Keratinocyte (primary cell): ENCODE data around the gene CPED1. TPM values are rescaled to one million over a fixed set of nuclear protein-coding genes. Genes with fewer than 3 reads are reported as not detected.
A peak's percentile ranks its signal among the peaks of the same experiment; 100 is the strongest.

Source experiments
- DNase-seq: peaks from one replicate; pipeline ENCODE4 v3.0.0-alpha.2; 2011; ENCODE audit warnings: low read depth, missing footprints, low spot score
- FAIRE-seq: peaks from 2 replicates; lab custom pipeline; 2011; peaks lifted over from hg19 to GRCh38; lab: Jason Lieb, UNC
- H2AFZ ChIP-seq: 2 replicates; pipeline ENCODE4 v1.6.0; 2012; ENCODE audit warnings: low read length, control low read depth, inconsistent platforms; ENCODE audit not compliant: control insufficient read depth
- H3K27ac ChIP-seq: 2 replicates; pipeline ENCODE4 v1.5.1; 2011; ENCODE audit warnings: low read length; ENCODE audit not compliant: control insufficient read depth, insufficient read depth
- H3K27me3 ChIP-seq: 3 replicates; pipeline ENCODE4 v1.6.0; 2011; ENCODE audit warnings: low read length; ENCODE audit not compliant: control insufficient read depth, insufficient read depth; ENCODE audit errors: extremely low read depth
- H3K36me3 ChIP-seq, 2 experiments: 2 replicates in 1 of 2; 3 replicates in 1 of 2; pipeline ENCODE4 v1.5.1; 2011; ENCODE audit warnings: low read length in 2 of 2, mild to moderate bottlenecking in 1 of 2; ENCODE audit not compliant: control insufficient read depth in 2 of 2, insufficient read depth in 2 of 2; ENCODE audit errors: extremely low read depth in 1 of 2
- H3K4me1 ChIP-seq: 3 replicates; pipeline ENCODE4 v1.5.1; 2011; ENCODE audit warnings: low read length; ENCODE audit not compliant: control insufficient read depth, insufficient read depth; ENCODE audit errors: extremely low read depth
- H3K4me2 ChIP-seq: 3 replicates; pipeline ENCODE4 v1.6.0; 2011; ENCODE audit warnings: low read depth, low read length; ENCODE audit not compliant: control insufficient read depth, insufficient read depth; ENCODE audit errors: extremely low read depth
- H3K4me3 ChIP-seq, 3 experiments: fragments of 200-600 bp in 1 of 3; sonication (generic) in 1 of 3; 2 replicates in 2 of 3; 3 replicates in 1 of 3; pipeline ENCODE4 v1.5.1; 2011 to 2016; ENCODE audit warnings: low read length in 3 of 3, mild to moderate bottlenecking in 3 of 3, control low read depth in 2 of 3, inconsistent platforms in 1 of 3, low read depth in 1 of 3, mixed read lengths in 1 of 3, mixed run types in 1 of 3, moderate library complexity in 1 of 3; ENCODE audit not compliant: control insufficient read depth in 2 of 3, insufficient read depth in 2 of 3; ENCODE audit errors: extremely low read depth in 1 of 3
- H3K79me2 ChIP-seq: 2 replicates; pipeline ENCODE4 v1.6.0; 2012; ENCODE audit warnings: low read length; ENCODE audit not compliant: control insufficient read depth, insufficient read depth
- H3K9ac ChIP-seq: 3 replicates; pipeline ENCODE4 v1.6.0; 2011; ENCODE audit warnings: low read length; ENCODE audit not compliant: control insufficient read depth, insufficient read depth; ENCODE audit errors: extremely low read depth
- H3K9me1 ChIP-seq: 3 replicates; pipeline ENCODE4 v1.6.0; 2011; ENCODE audit warnings: low read length; ENCODE audit not compliant: control insufficient read depth, insufficient read depth; ENCODE audit errors: extremely low read depth
- H3K9me3 ChIP-seq: 2 replicates; pipeline ENCODE4 v1.5.1; 2012; ENCODE audit warnings: low read depth, low read length; ENCODE audit not compliant: control insufficient read depth
- H4K20me1 ChIP-seq: 3 replicates; pipeline ENCODE4 v1.6.0; 2011; ENCODE audit warnings: low read length; ENCODE audit not compliant: control insufficient read depth, insufficient read depth; ENCODE audit errors: extremely low read depth
- EZH2 ChIP-seq: IDR thresholded peaks from one replicate; pipeline ENCODE4 v1.6.1; 2012; ENCODE audit warnings: inconsistent platforms, mild to moderate bottlenecking, low read length, moderate library complexity
- dilution Hi-C: fragments of 300-500 bp; cut with MboI; formaldehyde crosslinking; loops from one replicate; pipeline ENCODE4 v1.7.0; 2020; ENCODE audit warnings: low sequenced_read_pairs; ENCODE audit not compliant: extremely low pct_ligation_motif_present
- polyA plus RNA-seq, 5 experiments: library from polyadenylated mRNA; depleted of rRNA in 3 of 5; stranded (reverse) in 3 of 5; stranded (forward) in 1 of 5; unstranded in 1 of 5; fragments of >200 nt; gene quantifications; 1 replicate in 1 of 5; 2 replicates in 3 of 5; 3 replicates in 1 of 5; pipeline versions ENCODE4 v1.2.1 to v1.2.3, GENCODE V29; 2011 to 2012; ENCODE audit warnings: missing spikeins in 2 of 5, low read depth in 1 of 5, low replicate concordance in 1 of 5
- TF ChIP-seq, protein P1 (sequence below), 3 experiments: IDR thresholded peaks in 1 of 3; conservative IDR thresholded peaks in 1 of 3; optimal IDR thresholded peaks in 1 of 3; 2 replicates in 2 of 3; 3 replicates in 1 of 3; pipeline versions ENCODE3 to v1.5.1; 2011; ENCODE audit warnings: low read length in 3 of 3, mild to moderate bottlenecking in 3 of 3, moderate library complexity in 2 of 3, control low read depth in 1 of 3, inconsistent platforms in 1 of 3; ENCODE audit not compliant: insufficient read depth in 2 of 3; ENCODE audit errors: extremely low read depth in 1 of 3

Gene CPED1
- polyA plus RNA-seq, 1 donor (not counting 4 experiments of a cell fraction or from before 2014, with no cell fraction given): 0.62 TPM

DNA sequence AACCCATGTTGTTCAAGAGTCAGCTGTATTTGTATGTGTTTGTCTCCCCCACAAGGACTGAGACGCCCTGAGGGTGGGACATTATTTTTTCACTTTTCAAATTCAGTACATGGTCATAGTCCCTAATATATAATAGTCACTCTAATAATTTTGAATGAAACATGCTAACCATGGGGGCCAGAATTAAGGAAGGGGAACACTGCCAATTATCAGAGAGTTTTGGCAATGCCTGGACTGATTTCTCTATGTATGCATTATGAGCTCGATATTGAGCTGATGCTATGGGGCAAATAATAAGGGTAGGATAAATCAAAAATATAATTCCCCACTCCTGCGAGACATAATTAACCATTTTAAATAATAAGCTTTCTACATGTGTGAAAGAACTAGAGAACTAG is 87.4 kb downstream of the CPED1 start:
- no peak for TF ChIP-seq EZH2
- TF ChIP-seq, protein P1, sequence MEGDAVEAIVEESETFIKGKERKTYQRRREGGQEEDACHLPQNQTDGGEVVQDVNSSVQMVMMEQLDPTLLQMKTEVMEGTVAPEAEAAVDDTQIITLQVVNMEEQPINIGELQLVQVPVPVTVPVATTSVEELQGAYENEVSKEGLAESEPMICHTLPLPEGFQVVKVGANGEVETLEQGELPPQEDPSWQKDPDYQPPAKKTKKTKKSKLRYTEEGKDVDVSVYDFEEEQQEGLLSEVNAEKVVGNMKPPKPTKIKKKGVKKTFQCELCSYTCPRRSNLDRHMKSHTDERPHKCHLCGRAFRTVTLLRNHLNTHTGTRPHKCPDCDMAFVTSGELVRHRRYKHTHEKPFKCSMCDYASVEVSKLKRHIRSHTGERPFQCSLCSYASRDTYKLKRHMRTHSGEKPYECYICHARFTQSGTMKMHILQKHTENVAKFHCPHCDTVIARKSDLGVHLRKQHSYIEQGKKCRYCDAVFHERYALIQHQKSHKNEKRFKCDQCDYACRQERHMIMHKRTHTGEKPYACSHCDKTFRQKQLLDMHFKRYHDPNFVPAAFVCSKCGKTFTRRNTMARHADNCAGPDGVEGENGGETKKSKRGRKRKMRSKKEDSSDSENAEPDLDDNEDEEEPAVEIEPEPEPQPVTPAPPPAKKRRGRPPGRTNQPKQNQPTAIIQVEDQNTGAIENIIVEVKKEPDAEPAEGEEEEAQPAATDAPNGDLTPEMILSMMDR (optimal IDR thresholded peaks at IDR 0.05 in 1 of 3, IDR thresholded peaks at IDR 0.05 in 1 of 3, conservative IDR thresholded peaks at IDR 0.05 in 1 of 3; ENCODE audit: extremely low read depth in 1 of 3, insufficient read depth in 2 of 3, low read length in 3 of 3): no peak
- dilution Hi-C loops: no loop called here
- peaks cover 16% of the 10 kb centered on the region for H3K4me1 ChIP-seq
- H3K27me3 ChIP-seq: no peaks in the 10 kb centered on the region
- no peaks in the 10 kb centered on the region for H3K36me3 ChIP-seq
- no peak overlapping the region for H3K4me3 ChIP-seq
- peak overlapping the region; percentile 49 for H3K4me2 ChIP-seq
- no peak overlapping the region for H3K27ac ChIP-seq
- H3K9me3 ChIP-seq: no peaks in the 10 kb centered on the region
- no peak overlapping the region for H3K9ac ChIP-seq
- no peak overlapping the region for H2AFZ ChIP-seq
- H3K79me2 ChIP-seq: peaks cover 2% of the 10 kb centered on the region
- no peaks in the 10 kb centered on the region for H4K20me1 ChIP-seq
- DNase-seq: no peak
- no peaks in the 10 kb centered on the region for H3K9me1 ChIP-seq
- no peak for FAIRE-seq

DNA sequence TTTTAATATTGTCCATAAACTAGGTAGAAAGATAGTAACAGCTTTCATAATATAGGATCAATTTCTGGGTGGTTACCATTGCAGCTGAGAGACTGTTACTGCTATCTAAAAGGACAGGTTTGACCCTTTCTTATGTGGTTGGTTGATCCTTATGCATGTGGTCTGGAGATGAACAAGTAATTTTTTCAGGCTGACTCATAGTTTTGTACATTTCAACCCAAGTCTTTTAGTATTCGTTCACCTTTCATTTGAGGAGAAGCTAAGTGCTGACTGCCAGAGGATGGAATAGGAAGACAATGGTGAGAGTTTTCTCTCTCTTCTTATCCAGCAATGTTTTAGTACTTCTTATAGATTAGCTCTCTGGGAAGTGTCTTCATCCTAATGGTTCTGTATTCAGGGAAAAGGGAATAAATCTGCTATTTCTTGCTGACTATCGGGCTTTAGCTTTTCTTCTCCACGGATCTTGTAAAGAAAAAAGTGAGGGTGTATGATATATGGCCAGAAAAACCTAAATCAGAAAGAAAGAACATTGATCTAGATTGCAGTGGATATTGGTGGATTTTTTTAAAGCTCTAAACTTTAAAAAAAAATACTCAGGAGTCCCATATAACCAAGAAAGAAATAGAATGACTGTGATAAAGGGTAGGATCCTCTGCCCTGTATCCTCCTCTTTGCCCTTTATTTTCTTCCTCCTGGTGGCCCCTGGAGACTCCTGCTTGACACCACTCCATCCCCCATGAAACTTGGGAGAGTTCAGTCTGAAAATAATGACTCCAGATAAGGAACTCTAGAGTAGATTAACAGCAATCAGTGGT is 88.0 kb downstream of the CPED1 start:
- no peak for TF ChIP-seq EZH2
- TF ChIP-seq, protein P1 (optimal IDR thresholded peaks at IDR 0.05 in 1 of 3, IDR thresholded peaks at IDR 0.05 in 1 of 3, conservative IDR thresholded peaks at IDR 0.05 in 1 of 3; ENCODE audit: extremely low read depth in 1 of 3, insufficient read depth in 2 of 3, low read length in 3 of 3): no peak
- H3K27ac ChIP-seq: no peak overlapping the region
- H4K20me1 ChIP-seq: no peaks in the 10 kb centered on the region
- H2AFZ ChIP-seq: peak overlapping the region; percentile 11
- no peaks in the 10 kb centered on the region for H3K27me3 ChIP-seq
- H3K4me3 ChIP-seq: peak overlapping the region in 2 of 3 experiments; percentile 34 to 64
- H3K9me1 ChIP-seq: no peaks in the 10 kb centered on the region
- DNase-seq (no peak), FAIRE-seq (peak; percentile 78)
- dilution Hi-C loops: no loop called here
- no peaks in the 10 kb centered on the region for H3K9me3 ChIP-seq
- no peaks in the 10 kb centered on the region for H3K36me3 ChIP-seq
- no peak overlapping the region for H3K9ac ChIP-seq
- H3K4me2 ChIP-seq: peak overlapping the region; percentile 49
- H3K4me1 ChIP-seq: peaks cover 19% of the 10 kb centered on the region
- peaks cover 2% of the 10 kb centered on the region for H3K79me2 ChIP-seq
